ENCODE measurements around the gene RALGAPB. TPM values are rescaled to one million over a fixed set of nuclear protein-coding genes. Genes with fewer than 3 reads are reported as not detected.

RALGAPB gene
- total RNA-seq, 1 donor from 2014 or later: 20.8 TPM

GRCh38 chr20:38585404-38586180, 112.9 kb downstream of the RALGAPB start:
- TF ChIP-seq, protein P1, sequence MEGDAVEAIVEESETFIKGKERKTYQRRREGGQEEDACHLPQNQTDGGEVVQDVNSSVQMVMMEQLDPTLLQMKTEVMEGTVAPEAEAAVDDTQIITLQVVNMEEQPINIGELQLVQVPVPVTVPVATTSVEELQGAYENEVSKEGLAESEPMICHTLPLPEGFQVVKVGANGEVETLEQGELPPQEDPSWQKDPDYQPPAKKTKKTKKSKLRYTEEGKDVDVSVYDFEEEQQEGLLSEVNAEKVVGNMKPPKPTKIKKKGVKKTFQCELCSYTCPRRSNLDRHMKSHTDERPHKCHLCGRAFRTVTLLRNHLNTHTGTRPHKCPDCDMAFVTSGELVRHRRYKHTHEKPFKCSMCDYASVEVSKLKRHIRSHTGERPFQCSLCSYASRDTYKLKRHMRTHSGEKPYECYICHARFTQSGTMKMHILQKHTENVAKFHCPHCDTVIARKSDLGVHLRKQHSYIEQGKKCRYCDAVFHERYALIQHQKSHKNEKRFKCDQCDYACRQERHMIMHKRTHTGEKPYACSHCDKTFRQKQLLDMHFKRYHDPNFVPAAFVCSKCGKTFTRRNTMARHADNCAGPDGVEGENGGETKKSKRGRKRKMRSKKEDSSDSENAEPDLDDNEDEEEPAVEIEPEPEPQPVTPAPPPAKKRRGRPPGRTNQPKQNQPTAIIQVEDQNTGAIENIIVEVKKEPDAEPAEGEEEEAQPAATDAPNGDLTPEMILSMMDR (IDR thresholded peaks at IDR 0.05; ENCODE audit: insufficient read depth, low read length, severe bottlenecking): no peak
- Histone ChIP-seq H3K36me3 (ENCODE audit: control insufficient read depth, insufficient read depth, low read length) (no peaks in the 10 kb centered on the region), H3K27me3 (ENCODE audit: control insufficient read depth, insufficient read depth, low read length) (no peaks in the 10 kb centered on the region), H3K4me3 (ENCODE audit: low read depth, low read length) (no peak overlapping the region)
- FAIRE-seq (no peak), DNase-seq (ENCODE audit: low read depth) (no peak)

DNA sequence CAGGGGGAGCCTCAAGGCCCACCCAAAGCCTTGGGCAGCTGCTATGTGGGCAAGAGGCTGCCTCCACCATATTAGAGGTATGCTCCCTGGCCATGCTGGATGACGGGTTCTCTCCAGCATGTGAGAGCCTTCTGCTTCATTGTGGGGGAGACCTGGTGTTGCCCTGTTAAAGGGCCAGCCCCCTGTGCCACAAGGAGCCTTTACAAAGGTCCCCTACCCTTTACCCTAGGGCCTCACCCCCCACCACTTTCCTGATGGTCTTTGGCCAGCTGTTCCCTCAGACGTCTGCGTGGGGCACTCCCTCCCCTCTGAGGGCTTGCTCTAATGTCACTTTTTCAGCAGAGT, 113.5 kb downstream of the RALGAPB start:
- TF ChIP-seq, protein P1 (IDR thresholded peaks at IDR 0.05; ENCODE audit: insufficient read depth, low read length, severe bottlenecking): no peak
- H3K4me3 ChIP-seq (ENCODE audit: low read depth, low read length): no peak overlapping the region
- FAIRE-seq (no peak), DNase-seq (ENCODE audit: low read depth) (no peak)
- H3K36me3 ChIP-seq (ENCODE audit: control insufficient read depth, insufficient read depth, low read length): no peaks in the 10 kb centered on the region
- H3K27me3 ChIP-seq (ENCODE audit: control insufficient read depth, insufficient read depth, low read length): no peaks in the 10 kb centered on the region

GRCh38 chr20:38588303-38588702, 115.7 kb downstream of the RALGAPB start:
- FAIRE-seq: no peak
- H3K36me3 ChIP-seq (ENCODE audit: control insufficient read depth, insufficient read depth, low read length): no peaks in the 10 kb centered on the region
- H3K4me3 ChIP-seq (ENCODE audit: low read depth, low read length): no peak overlapping the region
- H3K27me3 ChIP-seq (ENCODE audit: control insufficient read depth, insufficient read depth, low read length): no peaks in the 10 kb centered on the region
- no peak for DNase-seq (ENCODE audit: low read depth)
- TF ChIP-seq, protein P1 (IDR thresholded peaks at IDR 0.05; ENCODE audit: insufficient read depth, low read length, severe bottlenecking): no peak

GRCh38 chr20:38589351-38589750, 116.7 kb downstream of the RALGAPB start:
- no peaks in the 10 kb centered on the region for H3K27me3 ChIP-seq (ENCODE audit: control insufficient read depth, insufficient read depth, low read length)
- no peak for FAIRE-seq
- TF ChIP-seq, protein P1 (IDR thresholded peaks at IDR 0.05; ENCODE audit: insufficient read depth, low read length, severe bottlenecking): no peak

DNA sequence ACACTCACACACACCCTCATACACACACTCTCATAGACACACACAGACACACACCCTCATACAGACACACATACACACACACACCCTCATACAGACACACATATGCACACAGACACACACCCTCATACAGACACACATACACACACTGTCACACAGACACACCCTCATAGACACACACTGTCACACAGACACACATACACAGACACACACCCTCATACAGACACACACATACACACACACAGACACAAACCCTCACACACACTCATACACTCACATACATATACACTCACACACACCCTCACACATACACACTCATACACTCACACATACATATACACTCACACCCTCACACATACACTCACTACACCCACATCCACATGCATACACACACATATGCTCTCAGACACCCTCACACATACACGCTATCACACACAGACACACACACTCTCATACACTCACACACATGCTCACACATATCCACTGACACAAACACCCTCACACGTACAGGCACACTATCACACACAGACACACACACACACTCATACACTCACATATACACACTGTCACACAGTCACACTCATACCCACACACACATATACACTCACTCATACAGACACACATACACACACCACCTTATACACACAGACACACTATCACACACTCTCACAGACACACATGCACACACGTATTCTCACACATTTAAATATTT, 117.5 kb downstream of the RALGAPB start:
- TF ChIP-seq, protein P1 (IDR thresholded peaks at IDR 0.05; ENCODE audit: insufficient read depth, low read length, severe bottlenecking): no peak
- DNase-seq (ENCODE audit: low read depth): no peak
- Histone ChIP-seq H3K27me3 (ENCODE audit: control insufficient read depth, insufficient read depth, low read length) (no peaks in the 10 kb centered on the region), H3K4me3 (ENCODE audit: low read depth, low read length) (no peak overlapping the region), H3K36me3 (ENCODE audit: control insufficient read depth, insufficient read depth, low read length) (no peaks in the 10 kb centered on the region)
- FAIRE-seq: peak; percentile 28

More at GRCh38 chr20:38589351-38589750, 116.7 kb downstream of the RALGAPB start:
- no peak for DNase-seq (ENCODE audit: low read depth)
- Histone ChIP-seq H3K4me3 (ENCODE audit: low read depth, low read length) (no peak overlapping the region), H3K36me3 (ENCODE audit: control insufficient read depth, insufficient read depth, low read length) (no peaks in the 10 kb centered on the region)

Data from bronchial epithelial cell (primary cell).